ENCODE data around the gene BTBD19. TPM values are rescaled to one million over a fixed set of nuclear protein-coding genes. Genes with fewer than 3 reads are reported as not detected.

Gene BTBD19
- total and polyA plus RNA-seq, 9 of the 15 experiments (the other 6 are each of a cell fraction or from before 2014, with no cell fraction given) = 0.22 to 2.0 (median 0.95) TPM

DNA sequence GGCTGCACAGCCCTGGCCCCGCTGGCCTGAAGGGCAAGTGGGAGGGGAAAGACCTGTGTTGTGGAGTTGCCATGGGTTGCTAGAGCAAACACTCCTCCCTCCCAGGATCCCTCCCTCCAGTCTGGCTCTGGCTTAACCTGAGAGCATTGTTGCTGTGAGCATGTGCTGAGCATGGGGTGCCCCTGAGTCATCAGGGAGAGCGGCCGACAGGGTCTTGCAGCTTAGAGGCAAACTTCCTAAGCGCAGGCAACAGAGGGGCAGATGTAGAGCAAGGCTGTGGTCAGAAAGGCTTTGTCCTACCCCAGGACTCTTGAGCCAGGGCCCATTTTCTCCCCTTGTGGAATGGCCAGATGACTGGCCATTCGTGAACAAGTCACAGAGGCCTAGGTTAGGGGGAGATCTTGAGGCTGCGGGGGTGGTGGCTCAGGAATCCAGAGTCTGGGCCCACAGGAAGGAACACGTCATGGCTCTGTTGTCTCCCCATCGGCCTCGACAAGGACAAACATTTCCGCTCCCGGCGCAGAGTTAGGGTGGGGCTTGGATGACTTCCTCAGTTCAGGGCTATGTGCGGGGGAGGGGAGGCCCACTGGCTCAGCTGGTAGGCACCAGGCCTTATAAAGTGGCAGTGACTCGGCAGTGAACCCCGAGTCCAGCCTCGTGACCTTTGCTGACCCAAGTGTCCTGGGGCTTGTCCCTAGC lies 810 bp upstream of the BTBD19 start (continued):
- peak; percentile 77 for TF ChIP-seq CXXC5 (CRISPR knock-in tag; IDR thresholded peaks at IDR 0.05)
- peak; percentile 46 for TF ChIP-seq MEIS2 (IDR thresholded peaks at IDR 0.05; ENCODE audit: partially characterized antibody)
- TF ChIP-seq, protein P1, sequence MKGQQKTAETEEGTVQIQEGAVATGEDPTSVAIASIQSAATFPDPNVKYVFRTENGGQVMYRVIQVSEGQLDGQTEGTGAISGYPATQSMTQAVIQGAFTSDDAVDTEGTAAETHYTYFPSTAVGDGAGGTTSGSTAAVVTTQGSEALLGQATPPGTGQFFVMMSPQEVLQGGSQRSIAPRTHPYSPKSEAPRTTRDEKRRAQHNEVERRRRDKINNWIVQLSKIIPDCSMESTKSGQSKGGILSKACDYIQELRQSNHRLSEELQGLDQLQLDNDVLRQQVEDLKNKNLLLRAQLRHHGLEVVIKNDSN (CRISPR knock-in tag; IDR thresholded peaks at IDR 0.05) = peak; percentile 60; the same call in 1 of the 2 replicates
- no peak for TF ChIP-seq ZNF282 (CRISPR knock-in tag; IDR thresholded peaks at IDR 0.05)
- no peak for TF ChIP-seq BCOR (IDR thresholded peaks at IDR 0.05)
- TF ChIP-seq ZFP36 (IDR thresholded peaks at IDR 0.05; ENCODE audit: low read depth, low read length, partially characterized antibody) = peak; percentile 34
- no peak for TF ChIP-seq ZNF699 (CRISPR knock-in tag; IDR thresholded peaks at IDR 0.05; ENCODE audit: insufficient replicate concordance)
- TF ChIP-seq NFXL1 (CRISPR knock-in tag; IDR thresholded peaks at IDR 0.05) = peak; percentile 73; the same call in 1 of the 2 replicates
- no peak for TF ChIP-seq HDAC3 (IDR thresholded peaks at IDR 0.05; ENCODE audit: borderline replicate concordance, partially characterized antibody)
- TF ChIP-seq ARNT (IDR thresholded peaks at IDR 0.05) = peak; percentile 79 to 82; a peak in 3 of 4 replicates
- no peak for TF ChIP-seq ZNF655 (CRISPR knock-in tag; IDR thresholded peaks at IDR 0.05)
- no peak for TF ChIP-seq MECOM (CRISPR knock-in tag; IDR thresholded peaks at IDR 0.05)
- TF ChIP-seq SMARCB1 (IDR thresholded peaks at IDR 0.05; ENCODE audit: insufficient read length, low read depth) = no peak
- peak; percentile 86 for TF ChIP-seq ZNF583 (CRISPR knock-in tag; IDR thresholded peaks at IDR 0.05)
- TF ChIP-seq IRF2 (CRISPR knock-in tag; IDR thresholded peaks at IDR 0.05) = no peak
- peak; percentile 95 for TF ChIP-seq DPF2 (IDR thresholded peaks at IDR 0.05)
- TF ChIP-seq ZSCAN29 (IDR thresholded peaks at IDR 0.05) = no peak
- TF ChIP-seq, protein P2, sequence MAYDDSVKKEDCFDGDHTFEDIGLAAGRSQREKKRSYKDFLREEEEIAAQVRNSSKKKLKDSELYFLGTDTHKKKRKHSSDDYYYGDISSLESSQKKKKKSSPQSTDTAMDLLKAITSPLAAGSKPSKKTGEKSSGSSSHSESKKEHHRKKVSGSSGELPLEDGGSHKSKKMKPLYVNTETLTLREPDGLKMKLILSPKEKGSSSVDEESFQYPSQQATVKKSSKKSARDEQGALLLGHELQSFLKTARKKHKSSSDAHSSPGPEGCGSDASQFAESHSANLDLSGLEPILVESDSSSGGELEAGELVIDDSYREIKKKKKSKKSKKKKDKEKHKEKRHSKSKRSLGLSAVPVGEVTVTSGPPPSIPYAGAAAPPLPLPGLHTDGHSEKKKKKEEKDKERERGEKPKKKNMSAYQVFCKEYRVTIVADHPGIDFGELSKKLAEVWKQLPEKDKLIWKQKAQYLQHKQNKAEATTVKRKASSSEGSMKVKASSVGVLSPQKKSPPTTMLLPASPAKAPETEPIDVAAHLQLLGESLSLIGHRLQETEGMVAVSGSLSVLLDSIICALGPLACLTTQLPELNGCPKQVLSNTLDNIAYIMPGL (CRISPR knock-in tag; IDR thresholded peaks at IDR 0.05) = no peak; the same call in none of the 2 replicates
- no peak for TF ChIP-seq PCBP2 (IDR thresholded peaks at IDR 0.05; ENCODE audit: low read depth, low read length, poor library complexity, severe bottlenecking)
- no peak for TF ChIP-seq EHMT2 (IDR thresholded peaks at IDR 0.05)
- peak; percentile 93 for TF ChIP-seq VEZF1 (CRISPR knock-in tag; IDR thresholded peaks at IDR 0.05)
- no peak for TF ChIP-seq GABPB2 (CRISPR knock-in tag; conservative IDR thresholded peaks at IDR 0.05)
- peak; percentile 1; the same call in 1 of the 2 replicates for TF ChIP-seq TAL1 (IDR thresholded peaks at IDR 0.05)
- peak; percentile 38; the same call in 1 of the 2 replicates for TF ChIP-seq MAFK (IDR thresholded peaks at IDR 0.05; ENCODE audit: low read length)
- TF ChIP-seq TRIM28 (IDR thresholded peaks at IDR 0.05) = peak; percentile 75
- no peak for TF ChIP-seq TFAM (CRISPR knock-in tag; conservative IDR thresholded peaks at IDR 0.05)
- TF ChIP-seq ZNF408 (CRISPR knock-in tag; IDR thresholded peaks at IDR 0.05; ENCODE audit: low read depth) = no peak

Data from K562 (cell line).